Activated CD4-positive, alpha-beta T cell treated with anti-CD3 and anti-CD28 coated beads, Interleukin-2, amount 50 U/mL, for 48 hours (primary cell): ENCODE measurements around the gene C1QTNF9.
"Not testable (repeated sequence)": the region's sequence is repeated elsewhere in the genome, so short reads cannot be mapped to it uniquely, and the experiment has no call there.

ENCODE experiments used
- DNase-seq, 2 experiments: peaks; one replicate each; pipeline ENCODE4 v3.0.0-alpha.2; 2020

The C1QTNF9 gene

DNA sequence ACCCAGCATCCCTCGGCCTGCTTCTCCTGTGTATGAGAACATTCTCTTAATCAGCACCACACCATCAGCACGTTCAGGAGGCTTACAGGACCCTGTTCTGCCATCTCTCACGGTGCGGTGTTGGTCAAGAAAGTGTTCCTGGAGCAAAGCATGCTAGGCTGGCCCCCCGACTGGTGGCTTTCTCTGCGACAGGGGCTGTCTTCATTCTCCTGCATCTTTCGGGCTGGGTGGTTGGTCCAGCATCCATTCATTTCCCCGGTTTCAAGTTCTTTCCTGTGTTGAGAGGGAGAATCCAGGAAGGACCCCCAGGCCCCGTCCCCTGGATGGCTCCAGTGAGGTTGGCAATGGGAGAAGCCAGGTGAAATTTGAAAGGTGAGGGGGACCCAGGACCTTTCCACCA, 55.8 kb downstream of the C1QTNF9 start:
- no peak for DNase-seq

DNA sequence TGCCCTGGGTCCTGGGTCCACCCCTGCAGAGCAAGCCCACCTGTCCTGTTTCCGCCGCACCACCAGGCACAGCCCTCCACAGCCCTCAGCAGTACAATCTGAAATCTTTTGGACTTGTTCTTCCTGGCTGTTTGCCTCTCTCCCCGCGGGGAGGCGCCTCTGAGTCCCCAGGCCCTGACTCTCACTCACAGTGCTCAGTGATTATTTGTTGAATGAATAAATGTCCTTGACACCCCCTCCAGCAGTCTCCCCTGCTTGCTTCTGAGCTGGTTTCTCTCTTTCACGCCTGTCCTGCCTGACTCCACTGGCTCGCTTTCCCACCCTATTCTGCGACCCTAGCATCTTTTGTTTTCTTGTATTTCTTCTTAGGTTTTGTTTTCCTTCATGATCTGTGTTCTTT, 56.9 kb downstream of the C1QTNF9 start:
- DNase-seq, result not testable (repeated sequence)

DNA sequence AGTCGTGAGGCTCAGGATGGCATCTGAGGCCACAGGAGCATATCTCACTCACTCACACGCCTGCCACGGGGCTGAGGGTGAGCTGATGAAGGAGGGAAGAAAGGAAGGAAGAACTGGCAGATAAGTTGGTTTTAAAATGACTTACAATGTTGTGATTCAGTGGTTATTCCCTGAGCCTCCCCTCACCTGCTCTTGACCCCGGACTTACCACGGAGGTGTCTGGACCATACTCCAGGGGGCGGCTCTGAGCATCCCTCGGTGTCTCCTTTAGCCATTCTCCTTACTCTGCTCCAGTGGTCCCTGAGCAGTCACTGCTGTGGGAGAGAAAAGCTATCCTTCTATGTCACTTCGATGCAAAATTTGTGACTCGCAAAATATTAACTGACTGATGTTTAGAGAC, 61.9 kb downstream of the C1QTNF9 start:
- DNase-seq, result not testable (repeated sequence)
